Measurements from ENCODE around the gene CLEC17A. TPM values are rescaled to one million over a fixed set of nuclear protein-coding genes. Genes with fewer than 3 reads are reported as not detected.
A peak's percentile ranks its signal among the peaks of the same experiment; 100 is the strongest.

Gene CLEC17A
- total and polyA plus RNA-seq, 2 experiments from 2014 or later = not detected

DNA sequence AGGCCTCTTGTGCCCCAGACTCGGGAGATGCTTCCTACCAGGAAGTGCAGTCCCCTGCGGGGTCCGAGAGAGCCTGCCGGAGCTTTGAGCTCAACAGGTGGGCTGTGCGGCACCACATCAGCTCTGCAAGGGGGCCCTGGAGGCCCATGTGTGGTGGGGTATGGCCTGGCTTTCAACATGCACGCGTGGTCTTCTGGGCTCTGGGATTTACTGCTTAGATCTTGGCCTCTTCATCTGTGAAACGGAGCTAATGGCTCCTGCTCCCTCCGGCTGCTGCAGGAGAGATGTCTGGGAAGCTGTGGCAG is 29.0 kb upstream of the CLEC17A start:
- H3K4me1 ChIP-seq (ENCODE audit: insufficient read depth) = peaks cover 6% of the 10 kb centered on the region; the same call in 1 of the 2 replicates
- no peak for DNase-seq
- no peaks in the 10 kb centered on the region for H3K9me3 ChIP-seq (ENCODE audit: low read depth)
- no peaks in the 10 kb centered on the region for H4K20me1 ChIP-seq (ENCODE audit: insufficient read depth)
- H3K27ac ChIP-seq = no peak overlapping the region
- H3K9me2 ChIP-seq (ENCODE audit: insufficient read depth) = no peaks in the 10 kb centered on the region
- no peaks in the 10 kb centered on the region for H3K79me2 ChIP-seq (ENCODE audit: insufficient read depth)
- no peaks in the 10 kb centered on the region for H3K36me3 ChIP-seq (ENCODE audit: low read depth)
- WGBS, 2 experiments (ENCODE audit: low coverage in 1 of 2, low lambda C conversion rate in 2 of 2, missing lambda C conversion rate in 2 of 2) = 58 to 66% methylated on average over 9 of the region's 9 CpGs
- in situ Hi-C loops (cut with MboI) = no loop called here
- no peaks in the 10 kb centered on the region for H3K27me3 ChIP-seq (replicated peaks; ENCODE audit: insufficient read depth)
- no peak overlapping the region for H3K4me3 ChIP-seq
- no peaks in the 10 kb centered on the region for H3F3A ChIP-seq (ENCODE audit: insufficient read depth)
- H3K9ac ChIP-seq = no peak overlapping the region
- no peak for TF ChIP-seq EZH2phosphoT487 (IDR thresholded peaks at IDR 0.05; ENCODE audit: insufficient read depth, low read depth)
- TF ChIP-seq EZH2 (IDR thresholded peaks at IDR 0.05; ENCODE audit: insufficient read depth, poor library complexity, severe bottlenecking) = no peak
- no peak overlapping the region for H2AFZ ChIP-seq
- H3K4me2 ChIP-seq (ENCODE audit: unreplicated experiment) = no peak overlapping the region

DNA sequence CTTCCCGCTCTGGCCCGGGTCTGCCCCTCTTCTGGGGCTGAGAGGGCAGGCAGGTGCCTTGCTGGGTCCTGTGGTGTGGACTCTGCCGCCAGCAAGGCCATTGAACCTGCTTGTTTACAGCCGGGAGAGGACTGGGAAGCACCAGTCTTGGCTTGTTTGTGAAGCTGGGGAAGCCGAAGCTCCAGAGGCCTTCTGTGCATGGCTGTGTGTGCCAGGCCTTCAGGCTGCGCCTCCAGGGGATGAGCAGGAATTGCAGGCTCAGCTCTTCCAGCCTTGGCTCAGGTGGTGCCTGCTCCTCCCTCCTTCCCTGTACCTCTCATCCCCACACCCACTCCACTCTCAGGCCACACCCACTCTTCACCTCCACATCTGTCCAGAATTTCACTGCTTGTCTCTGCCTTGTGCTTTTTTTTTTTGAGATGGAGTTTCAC is 28.5 kb upstream of the CLEC17A start:
- H3K9me3 ChIP-seq (ENCODE audit: low read depth) = no peaks in the 10 kb centered on the region
- 60 to 81% methylated on average over 5 to 6 of the region's 6 CpGs for WGBS, 2 experiments (ENCODE audit: low coverage in 1 of 2, low lambda C conversion rate in 2 of 2, missing lambda C conversion rate in 2 of 2)
- no peaks in the 10 kb centered on the region for H3K9me2 ChIP-seq (ENCODE audit: insufficient read depth)
- no peaks in the 10 kb centered on the region for H3K36me3 ChIP-seq (ENCODE audit: low read depth)
- TF ChIP-seq EZH2phosphoT487 (IDR thresholded peaks at IDR 0.05; ENCODE audit: insufficient read depth, low read depth) = no peak
- TF ChIP-seq EZH2 (IDR thresholded peaks at IDR 0.05; ENCODE audit: insufficient read depth, poor library complexity, severe bottlenecking) = no peak
- in situ Hi-C loops (cut with MboI) = no loop called here
- H3K9ac ChIP-seq = no peak overlapping the region
- H3K79me2 ChIP-seq (ENCODE audit: insufficient read depth) = no peaks in the 10 kb centered on the region
- H4K20me1 ChIP-seq (ENCODE audit: insufficient read depth) = no peaks in the 10 kb centered on the region
- H3K4me2 ChIP-seq (ENCODE audit: unreplicated experiment) = no peak overlapping the region
- no peak overlapping the region for H3K27ac ChIP-seq
- no peaks in the 10 kb centered on the region for H3F3A ChIP-seq (ENCODE audit: insufficient read depth)
- no peak for DNase-seq
- peaks cover 6% of the 10 kb centered on the region; the same call in 1 of the 2 replicates for H3K4me1 ChIP-seq (ENCODE audit: insufficient read depth)
- no peak overlapping the region for H3K4me3 ChIP-seq
- no peaks in the 10 kb centered on the region for H3K27me3 ChIP-seq (replicated peaks; ENCODE audit: insufficient read depth)
- no peak overlapping the region for H2AFZ ChIP-seq

DNA sequence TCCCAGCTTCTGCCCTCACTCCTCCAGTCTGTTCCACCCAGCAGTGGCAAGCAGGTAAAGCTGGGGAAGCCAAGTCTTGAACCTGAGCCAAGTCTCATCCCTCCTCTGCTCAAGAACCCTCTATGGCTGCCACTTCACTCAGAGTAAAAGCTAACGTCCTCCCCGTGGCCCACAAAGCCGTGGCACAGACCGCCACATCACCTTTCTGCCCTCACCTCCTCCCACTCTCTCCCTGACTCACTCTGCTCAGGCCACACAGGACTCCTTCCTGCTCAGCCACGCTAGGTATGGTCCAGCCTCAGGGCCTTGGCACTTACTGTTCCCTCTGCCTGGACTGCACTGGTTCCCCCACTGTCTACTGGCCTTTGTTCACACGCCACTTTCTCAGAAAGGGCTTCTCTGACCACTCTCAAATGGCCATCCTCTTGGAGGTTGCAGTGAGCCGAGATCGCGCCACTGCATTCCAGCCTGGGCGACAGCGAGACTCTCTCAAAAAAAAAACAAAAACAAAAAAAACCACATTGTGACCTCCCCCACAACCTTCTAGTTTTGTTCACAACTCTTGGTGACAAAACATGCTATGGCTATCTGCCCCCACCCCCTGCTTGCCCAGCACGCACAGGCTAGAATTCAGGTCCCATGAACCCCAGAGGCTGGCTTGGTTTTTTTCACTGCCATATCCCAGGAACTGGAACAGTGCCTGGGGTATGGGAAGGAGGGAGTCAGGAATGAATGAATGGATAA is 26.8 kb upstream of the CLEC17A start:
- Histone ChIP-seq H3K9me2 (ENCODE audit: insufficient read depth) (no peaks in the 10 kb centered on the region), H3K9ac (no peak overlapping the region), H2AFZ (peak overlapping the region; percentile 70), H4K20me1 (ENCODE audit: insufficient read depth) (no peaks in the 10 kb centered on the region), H3K4me1 (ENCODE audit: insufficient read depth) (peaks cover 6% of the 10 kb centered on the region; the same call in 1 of the 2 replicates), H3K36me3 (ENCODE audit: low read depth) (no peaks in the 10 kb centered on the region), H3K4me2 (ENCODE audit: unreplicated experiment) (peak overlapping the region; percentile 74), H3K79me2 (ENCODE audit: insufficient read depth) (no peaks in the 10 kb centered on the region), H3K27me3 (replicated peaks; ENCODE audit: insufficient read depth) (no peaks in the 10 kb centered on the region), H3K27ac (no peak overlapping the region), H3F3A (ENCODE audit: insufficient read depth) (no peaks in the 10 kb centered on the region), H3K4me3 (peak overlapping the region; percentile 39; the same call in 1 of the 2 replicates), H3K9me3 (ENCODE audit: low read depth) (no peaks in the 10 kb centered on the region)
- in situ Hi-C loops (cut with MboI) = no loop called here
- WGBS, 2 experiments (ENCODE audit: low coverage in 1 of 2, low lambda C conversion rate in 2 of 2, missing lambda C conversion rate in 2 of 2) = 73 to 81% methylated on average over 12 of the region's 12 CpGs
- TF ChIP-seq EZH2phosphoT487 (IDR thresholded peaks at IDR 0.05; ENCODE audit: insufficient read depth, low read depth) = no peak
- no peak for TF ChIP-seq EZH2 (IDR thresholded peaks at IDR 0.05; ENCODE audit: insufficient read depth, poor library complexity, severe bottlenecking)
- DNase-seq = peak; percentile 20

DNA sequence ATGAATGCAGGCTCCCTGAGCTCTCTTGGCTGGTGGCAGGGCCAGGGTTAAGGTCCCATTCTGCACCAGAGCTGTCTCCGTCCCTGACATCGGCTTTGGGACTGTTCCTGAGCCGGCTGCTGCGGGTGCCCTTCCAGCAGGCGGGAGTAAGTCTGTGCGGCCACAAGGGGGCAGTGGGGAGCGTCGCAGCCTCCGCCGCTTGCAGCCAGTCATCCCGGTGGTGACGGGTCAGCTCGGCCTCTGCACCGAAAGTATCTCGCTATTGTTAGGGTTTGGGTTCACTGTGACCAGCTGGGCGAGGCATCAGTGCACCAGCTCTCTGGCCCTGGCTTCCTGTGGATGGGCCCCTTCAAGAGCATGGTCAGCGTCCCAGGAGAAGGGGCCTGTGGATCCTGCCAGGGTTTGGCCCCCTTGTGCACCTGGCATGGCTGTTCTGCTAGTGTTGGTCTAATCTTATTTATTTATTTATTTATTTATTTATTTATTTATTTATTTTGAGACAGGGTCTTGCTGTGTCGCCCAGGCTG is 26.2 kb upstream of the CLEC17A start:
- Histone ChIP-seq H3F3A (ENCODE audit: insufficient read depth) (no peaks in the 10 kb centered on the region), H3K27me3 (replicated peaks; ENCODE audit: insufficient read depth) (no peaks in the 10 kb centered on the region), H3K9ac (0 out of 2 replicates have a peak overlapping the region, but pooled peaks have one; percentile 22), H3K4me3 (peak overlapping the region; percentile 39; the same call in 1 of the 2 replicates), H3K4me2 (ENCODE audit: unreplicated experiment) (peak overlapping the region; percentile 74), H4K20me1 (ENCODE audit: insufficient read depth) (no peaks in the 10 kb centered on the region), H3K36me3 (ENCODE audit: low read depth) (no peaks in the 10 kb centered on the region), H3K79me2 (ENCODE audit: insufficient read depth) (no peaks in the 10 kb centered on the region), H3K9me3 (ENCODE audit: low read depth) (no peaks in the 10 kb centered on the region), H3K27ac (no peak overlapping the region; the same call in 1 of the 2 replicates), H2AFZ (peak overlapping the region; percentile 70), H3K9me2 (ENCODE audit: insufficient read depth) (no peaks in the 10 kb centered on the region), H3K4me1 (ENCODE audit: insufficient read depth) (no peaks in the 10 kb centered on the region; the same call in 1 of the 2 replicates)
- whole genome bisulfite sequencing, 2 experiments (ENCODE audit: low coverage in 1 of 2, low lambda C conversion rate in 2 of 2, missing lambda C conversion rate in 2 of 2) = 9 to 10% methylated on average over 18 of the region's 18 CpGs
- in situ Hi-C loops (cut with MboI) = no loop called here
- TF ChIP-seq EZH2phosphoT487 (IDR thresholded peaks at IDR 0.05; ENCODE audit: insufficient read depth, low read depth) = no peak
- no peak for TF ChIP-seq EZH2 (IDR thresholded peaks at IDR 0.05; ENCODE audit: insufficient read depth, poor library complexity, severe bottlenecking)
- DNase-seq = peak; percentile 93
